Kidney (tissue), 14 donors: ENCODE results near the gene KLHL2. TPM values are rescaled to one million over a fixed set of nuclear protein-coding genes. Genes with fewer than 3 reads are reported as not detected.

ENCODE experiments used
- DNase-seq, 5 donors: peaks; one replicate each; pipeline ENCODE4 v3.0.0-alpha.2; 2013 to 2020
- FAIRE-seq: peaks from 2 replicates; lab custom pipeline; 2012; peaks lifted over from hg19 to GRCh38; lab: Jason Lieb, UNC
- H3K27ac ChIP-seq, 2 donors: one replicate each; pipeline ENCODE4 v1.7.0; 2013; ENCODE audit warnings: low read depth in 2 of 2, low read length in 2 of 2, inconsistent platforms in 1 of 2
- H3K27me3 ChIP-seq: one replicate; pipeline ENCODE4 v1.7.1; 2013; ENCODE audit warnings: low read length, inconsistent platforms; ENCODE audit not compliant: control insufficient read depth, insufficient read depth
- H3K36me3 ChIP-seq, 3 donors: one replicate each; pipeline versions ENCODE4 v1.7.0 to v1.7.1; 2013; ENCODE audit warnings: low read length in 3 of 3, control low read depth in 1 of 3, inconsistent platforms in 1 of 3; ENCODE audit not compliant: insufficient read depth in 3 of 3, control insufficient read depth in 2 of 3
- H3K4me1 ChIP-seq, 3 donors: one replicate each; pipeline versions ENCODE4 v1.7.0 to v1.7.1; 2013; ENCODE audit warnings: low read length in 3 of 3, inconsistent platforms in 1 of 3, low read depth in 1 of 3; ENCODE audit not compliant: control insufficient read depth in 2 of 3, insufficient read depth in 2 of 3
- H3K4me3 ChIP-seq, 3 donors: one replicate each; pipeline versions ENCODE4 v1.7.0 to v1.8.1; 2013; ENCODE audit warnings: low read length in 3 of 3, control low read depth in 1 of 3, inconsistent platforms in 1 of 3
- H3K9ac ChIP-seq, 3 donors: one replicate each; pipeline versions ENCODE4 v1.7.0 to v1.7.1; 2013; ENCODE audit warnings: low read length in 3 of 3, control low read depth in 1 of 3, inconsistent platforms in 1 of 3
- H3K9me3 ChIP-seq, 3 donors: one replicate each; pipeline versions ENCODE4 v1.7.0 to v1.7.1; 2013; ENCODE audit warnings: low read length in 3 of 3, control low read depth in 1 of 3, inconsistent platforms in 1 of 3; ENCODE audit not compliant: control insufficient read depth in 2 of 3, insufficient read depth in 1 of 3
- CTCF ChIP-seq: IDR thresholded peaks from 3 replicates; pipeline ENCODE4 v1.5.1; 2012; ENCODE audit warnings: mild to moderate bottlenecking, moderate library complexity, borderline replicate concordance; ENCODE audit not compliant: insufficient read depth; ENCODE audit errors: extremely low read depth
- intact Hi-C: fragments of 100-400 bp; cut with DNase I; formaldehyde crosslinking; loops from one replicate; pipeline ENCODE4 v1.11.1; 2022
- polyA plus RNA-seq: library from polyadenylated mRNA; stranded (reverse); fragments of 350-450 nt; fragmentation: Illumina TruSeq; extraction: RNeasy Lipid Tissue Mini Kit (QIAGEN cat#74804); gene quantifications from one replicate; pipeline ENCODE4 v1.2.3, GENCODE V29; 2014; ENCODE audit warnings: low read depth, low replicate concordance; ENCODE audit not compliant: insufficient read depth
- total RNA-seq: library from RNA; stranded (reverse); fragmentation: NEBNext Ultra II Directional; extraction: Animal tissue kit (Norgen Biotek cat#: 25700); gene quantifications from one replicate; pipeline ENCODE4 v1.2.1, GENCODE V29; 2021
- donor health status: control.
- donor health status: control.
- donor health status: control.
- donor health status: control.
- donor health status: control.
- donor health status: DM: yes; HTN: yes; CAD: no.
- donor health status: Normal renal cell carcinoma (clear cell type).

KLHL2 gene
- total and polyA plus RNA-seq, 2 donors from 2014 or later, result 11.5 to 44.4 TPM

- Histone ChIP-seq H3K27ac (no peak overlapping the region), H3K9me3 (no peaks in the 10 kb centered on the region), H3K4me3 (no peak overlapping the region), H3K4me1 (no peaks in the 10 kb centered on the region), H3K27me3 (no peaks in the 10 kb centered on the region), H3K9ac (no peak overlapping the region), H3K36me3 (no peaks in the 10 kb centered on the region)
- TF ChIP-seq CTCF, result no peak
- DNase-seq, result no peak
- intact Hi-C loops, result no loop called here
- FAIRE-seq, result no peak
These were observed 161.2 kb downstream of the KLHL2 start for GRCh38 chr4:165368567-165368966.

GRCh38 chr4:165369522-165369921, 162.2 kb downstream of the KLHL2 start:
- Histone ChIP-seq H3K27me3 (no peaks in the 10 kb centered on the region), H3K9me3 (no peaks in the 10 kb centered on the region), H3K9ac (no peak overlapping the region), H3K27ac (no peak overlapping the region), H3K36me3 (no peaks in the 10 kb centered on the region), H3K4me1 (no peaks in the 10 kb centered on the region), H3K4me3 (no peak overlapping the region)
- no peak for FAIRE-seq
- DNase-seq, result no peak
- intact Hi-C loops, result no loop called here
- no peak for TF ChIP-seq CTCF

- no peak for FAIRE-seq
- Histone ChIP-seq H3K4me1 (no peaks in the 10 kb centered on the region), H3K27ac (no peak overlapping the region)
These were observed 163.2 kb downstream of the KLHL2 start for GRCh38 chr4:165370530-165370929.

More at GRCh38 chr4:165370530-165370929, 163.2 kb downstream of the KLHL2 start:
- no peak for DNase-seq
- no peaks in the 10 kb centered on the region for H3K36me3 ChIP-seq
- no peak for TF ChIP-seq CTCF
- H3K27me3 ChIP-seq, result no peaks in the 10 kb centered on the region
- H3K9ac ChIP-seq, result no peak overlapping the region
- peaks cover 0 to 3% (median 0%) of the 10 kb centered on the region in 3 donors for H3K9me3 ChIP-seq
- H3K4me3 ChIP-seq, result no peak overlapping the region
- intact Hi-C loops, result no loop called here

Other genes starting within 250 kb of the KLHL2 start
- gene TRIM61, start 229.9 kb upstream of the KLHL2 start, total RNA-seq, result 0.54 TPM
- 0.30 TPM for gene TRIM61, start 229.9 kb upstream of the KLHL2 start, polyA plus RNA-seq
- not detected for gene TRIM60, start 175.6 kb upstream of the KLHL2 start, total RNA-seq
- gene TRIM60, start 175.6 kb upstream of the KLHL2 start, polyA plus RNA-seq, result not detected
- not detected for gene TRIM75, start 153.7 kb upstream of the KLHL2 start, total RNA-seq
- gene TRIM75, start 153.7 kb upstream of the KLHL2 start, polyA plus RNA-seq, result not detected
- 19.6 TPM for gene TMEM192, start 94.7 kb upstream of the KLHL2 start, total RNA-seq
- gene TMEM192, start 94.7 kb upstream of the KLHL2 start, polyA plus RNA-seq, result 14.9 TPM
- gene MSMO1, start 120.1 kb downstream of the KLHL2 start, total RNA-seq, result 32.4 TPM
- 91.4 TPM for gene MSMO1, start 120.1 kb downstream of the KLHL2 start, polyA plus RNA-seq
- gene CPE, start 171.4 kb downstream of the KLHL2 start, total RNA-seq, result 87.7 TPM
- 24.2 TPM for gene CPE, start 171.4 kb downstream of the KLHL2 start, polyA plus RNA-seq